Calu3 (cell line): ENCODE data around the gene TBL2. TPM values are rescaled to one million over a fixed set of nuclear protein-coding genes. Genes with fewer than 3 reads are reported as not detected.

ENCODE experiments used
- BruUV-seq: library from RNA; stranded (reverse); fragments of 400-500 nt; replicated peaks from 2 replicates; lab custom pipeline; 2021; lab: Mats Ljungman, UMichigan
- CTCF ChIA-PET: fragments of 300-600 bp; sonication (Branson Sonifier 250); formaldehyde crosslinking; loops from one replicate; lab custom pipeline; 2022; ENCODE audit warnings: antibody characterized with exemption; lab: Charles Lee
- DNase-seq: peaks from one replicate; pipeline ENCODE4 v3.0.0; 2022
- H3K27ac Mint-ChIP-seq: one replicate; pipeline ENCODE4 v1.8.0; 2022; ENCODE audit warnings: mixed read lengths; ENCODE audit not compliant: unreplicated experiment
- H3K27me3 Mint-ChIP-seq: one replicate; pipeline ENCODE4 v1.8.0; 2022; ENCODE audit warnings: mixed read lengths; ENCODE audit not compliant: unreplicated experiment
- H3K36me3 Mint-ChIP-seq: one replicate; pipeline ENCODE4 v1.8.0; 2022; ENCODE audit warnings: mild to moderate bottlenecking, moderate library complexity, mixed read lengths; ENCODE audit not compliant: insufficient read depth, unreplicated experiment
- H3K4me1 Mint-ChIP-seq: one replicate; pipeline ENCODE4 v1.8.0; 2022; ENCODE audit warnings: mild to moderate bottlenecking, low read depth, mixed read lengths; ENCODE audit not compliant: unreplicated experiment
- H3K4me3 Mint-ChIP-seq: one replicate; pipeline ENCODE4 v1.8.0; 2022; ENCODE audit warnings: mild to moderate bottlenecking, low read depth, moderate library complexity, mixed read lengths; ENCODE audit not compliant: unreplicated experiment
- H3K9me3 Mint-ChIP-seq: one replicate; pipeline ENCODE4 v1.8.0; 2022; ENCODE audit warnings: low read depth, mixed read lengths; ENCODE audit not compliant: unreplicated experiment
- intact Hi-C: fragments of 100-400 bp; cut with micrococcal nuclease; formaldehyde crosslinking; loops from one replicate; pipeline ENCODE4 v1.10.0; 2022; ENCODE audit not compliant: unreplicated experiment
- total RNA-seq: library from RNA; stranded (reverse); gene quantifications from 2 replicates; pipeline ENCODE4 v1.2.3, GENCODE V29; 2022
- TF ChIP-seq, protein P1 (sequence below): fragments of 200-600 bp; IDR thresholded peaks from one replicate; pipeline ENCODE4 v1.8.0; 2022; ENCODE audit warnings: antibody characterized with exemption; ENCODE audit not compliant: unreplicated experiment

The TBL2 gene
- total RNA-seq, 1 experiment from 2014 or later, result 35.9 TPM

DNA sequence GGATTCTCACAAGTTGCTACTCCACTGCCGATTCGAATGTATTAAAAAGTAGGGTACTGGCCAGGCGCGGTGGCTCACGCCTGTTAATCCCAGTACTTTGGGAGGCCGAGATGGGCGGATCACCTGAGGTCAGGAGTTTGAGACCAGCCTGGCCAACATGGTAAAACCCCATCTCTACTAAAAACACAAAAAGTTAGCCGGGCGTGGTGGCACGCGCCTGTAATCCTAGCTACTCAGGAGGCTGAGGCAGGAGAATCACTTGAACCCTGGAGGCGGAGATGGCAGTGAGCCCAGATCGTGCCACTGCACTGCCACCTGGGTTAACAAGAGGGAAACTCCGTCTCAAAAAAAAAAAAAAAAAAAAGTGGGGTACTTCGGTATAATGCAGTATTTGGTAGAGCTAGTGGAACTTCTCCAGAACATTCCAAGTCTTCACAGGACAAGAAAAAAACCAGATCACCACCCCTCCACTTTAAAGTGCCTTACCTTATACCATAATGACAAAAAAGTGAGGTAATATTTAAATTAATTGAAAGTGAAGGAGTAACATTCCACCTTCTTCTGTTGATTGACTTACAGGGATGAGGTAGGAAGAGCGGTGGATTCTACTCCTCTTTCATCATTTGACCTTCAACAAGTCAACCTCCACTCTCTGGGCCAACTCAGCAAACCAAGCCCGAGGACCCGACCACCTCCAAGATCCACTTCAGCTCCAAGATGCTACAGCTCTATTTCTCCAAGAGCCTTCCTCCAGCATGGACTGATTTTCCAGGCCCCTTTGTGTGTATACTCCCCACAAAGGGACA lies 58.3 kb downstream of the TBL2 start:
- H3K27me3 Mint-ChIP-seq, result no peaks in the 10 kb centered on the region
- peak overlapping the region; percentile 96 for H3K4me3 Mint-ChIP-seq
- intact Hi-C loops, result no loop called here
- peak overlapping the region; percentile 61 for H3K27ac Mint-ChIP-seq
- no peaks in the 10 kb centered on the region for H3K9me3 Mint-ChIP-seq
- CTCF ChIA-PET, result interaction anchor here (0.6 to 1.3 kb wide), 3 partner anchors 37 to 205 kb away, joined by 3 to 4 read pairs (median 3); no protein-coding TSS in a partner anchor
- TF ChIP-seq, protein P1, sequence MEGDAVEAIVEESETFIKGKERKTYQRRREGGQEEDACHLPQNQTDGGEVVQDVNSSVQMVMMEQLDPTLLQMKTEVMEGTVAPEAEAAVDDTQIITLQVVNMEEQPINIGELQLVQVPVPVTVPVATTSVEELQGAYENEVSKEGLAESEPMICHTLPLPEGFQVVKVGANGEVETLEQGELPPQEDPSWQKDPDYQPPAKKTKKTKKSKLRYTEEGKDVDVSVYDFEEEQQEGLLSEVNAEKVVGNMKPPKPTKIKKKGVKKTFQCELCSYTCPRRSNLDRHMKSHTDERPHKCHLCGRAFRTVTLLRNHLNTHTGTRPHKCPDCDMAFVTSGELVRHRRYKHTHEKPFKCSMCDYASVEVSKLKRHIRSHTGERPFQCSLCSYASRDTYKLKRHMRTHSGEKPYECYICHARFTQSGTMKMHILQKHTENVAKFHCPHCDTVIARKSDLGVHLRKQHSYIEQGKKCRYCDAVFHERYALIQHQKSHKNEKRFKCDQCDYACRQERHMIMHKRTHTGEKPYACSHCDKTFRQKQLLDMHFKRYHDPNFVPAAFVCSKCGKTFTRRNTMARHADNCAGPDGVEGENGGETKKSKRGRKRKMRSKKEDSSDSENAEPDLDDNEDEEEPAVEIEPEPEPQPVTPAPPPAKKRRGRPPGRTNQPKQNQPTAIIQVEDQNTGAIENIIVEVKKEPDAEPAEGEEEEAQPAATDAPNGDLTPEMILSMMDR, result no peak
- peaks cover 32% of the 10 kb centered on the region for H3K36me3 Mint-ChIP-seq
- no TSS peak for BruUV-seq
- no peak for DNase-seq
- H3K4me1 Mint-ChIP-seq, result peaks cover 8% of the 10 kb centered on the region

DNA sequence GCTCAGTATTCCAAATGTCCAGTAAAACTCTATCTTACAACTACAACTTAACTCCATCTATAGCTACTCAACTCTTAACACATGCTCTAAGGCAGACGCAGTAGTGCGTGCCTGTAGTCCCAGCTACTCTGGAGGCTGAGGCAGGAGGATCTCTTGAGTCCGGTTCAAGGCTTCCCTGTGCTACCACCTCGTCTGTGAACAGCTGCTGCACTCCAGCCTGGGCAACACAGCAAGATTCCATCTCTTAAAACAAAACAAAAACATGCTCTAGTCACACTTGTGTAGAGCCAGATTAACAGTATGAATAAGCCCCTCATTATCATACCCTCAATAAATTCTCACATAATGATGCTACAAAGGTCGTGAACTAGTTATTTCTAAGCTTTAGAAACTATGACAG lies 59.9 kb downstream of the TBL2 start:
- no peak for DNase-seq
- Mint-ChIP-seq H3K27me3 (no peaks in the 10 kb centered on the region), H3K4me1 (peaks cover 8% of the 10 kb centered on the region), H3K27ac (no peak overlapping the region), H3K36me3 (peaks cover 40% of the 10 kb centered on the region), H3K4me3 (peak overlapping the region; percentile 96), H3K9me3 (no peaks in the 10 kb centered on the region)
- intact Hi-C loops, result no loop called here
- CTCF ChIA-PET, result no interaction called here
- BruUV-seq, result no TSS peak
- TF ChIP-seq, protein P1, result no peak

Other genes starting within 250 kb of the TBL2 start
- gene FZD9, start 144.8 kb downstream of the TBL2 start, total RNA-seq, result 0.50 and 0.56 TPM in 2 replicates
- 44.6 and 45.1 TPM in 2 replicates for gene BAZ1B, start 56.3 kb downstream of the TBL2 start, total RNA-seq
- 37.8 and 44.6 TPM in 2 replicates for gene BCL7B, start 20.9 kb downstream of the TBL2 start, total RNA-seq
- 1.1 and 3.0 TPM in 2 replicates for gene MLXIPL, start 45.9 kb upstream of the TBL2 start, total RNA-seq
- 0.94 and 1.3 TPM in 2 replicates for gene VPS37D, start 89.3 kb upstream of the TBL2 start, total RNA-seq
- gene DNAJC30, start 104.9 kb upstream of the TBL2 start, total RNA-seq, result 10.1 and 10.5 TPM in 2 replicates
- gene BUD23, start 105.0 kb upstream of the TBL2 start, total RNA-seq, result 73.5 and 75.8 TPM in 2 replicates
- 26.1 and 26.2 TPM in 2 replicates for gene STX1A, start 141.1 kb upstream of the TBL2 start, total RNA-seq
- gene ABHD11, start 160.2 kb upstream of the TBL2 start, total RNA-seq, result 67.7 and 85.2 TPM in 2 replicates
- gene CLDN3, start 191.7 kb upstream of the TBL2 start, total RNA-seq, result 122 and 135 TPM in 2 replicates